DND-41 (cell line): ENCODE measurements around the gene NCOA4.

Experiments
- CTCF ChIP-seq: IDR thresholded peaks from 2 replicates; pipeline ENCODE4 v1.5.1; 2012; ENCODE audit warnings: borderline replicate concordance, low read length, moderate library complexity, mild to moderate bottlenecking; ENCODE audit not compliant: poor library complexity, severe bottlenecking; ENCODE audit errors: extremely low read depth
- EZH2 ChIP-seq: IDR thresholded peaks from 3 replicates; pipeline ENCODE4 v1.6.1; 2012; ENCODE audit warnings: borderline replicate concordance, low read depth, mild to moderate bottlenecking, moderate library complexity, low read length, inconsistent platforms; ENCODE audit not compliant: severe bottlenecking

- TF ChIP-seq CTCF (peak; percentile 93), EZH2 (no peak)
Observed at GRCh38 chr10:46030091-46030937, at the start of gene NCOA4.
